HG02840 (cell line): ENCODE data around the gene FBN3.

Experiments used
- ATAC-seq: cut with Tn5 transposase; IDR thresholded peaks from one replicate; pipeline ENCODE4 v1.9.1; 2021; ENCODE audit warnings: mild to moderate bottlenecking, moderate library complexity, moderate number of reproducible peaks; ENCODE audit not compliant: unreplicated experiment, low FRiP score

FBN3 gene

GRCh38 chr19:8150178-8150865, 930 bp upstream of the FBN3 start:
- no peak for ATAC-seq

- no peak for ATAC-seq
Measured at GRCh38 chr19:8148410-8149260, 757 bp downstream of the FBN3 start.

DNA sequence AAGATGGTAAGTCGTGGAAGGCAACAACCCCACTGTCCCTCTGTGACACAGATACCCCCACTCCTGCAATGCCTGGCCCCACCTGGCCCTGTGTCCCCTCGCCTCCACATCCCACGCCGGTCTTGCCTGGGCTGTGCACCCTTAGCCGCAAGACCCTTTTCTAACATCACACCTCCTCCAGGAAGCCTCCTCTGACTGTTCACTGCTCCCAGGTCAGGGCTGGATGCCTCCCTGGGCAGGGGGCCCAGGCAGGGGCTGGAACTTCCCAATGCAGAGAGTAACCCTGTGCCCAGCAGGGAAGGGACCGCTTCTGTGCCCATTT, 1.3 kb downstream of the FBN3 start:
- ATAC-seq: no peak

DNA sequence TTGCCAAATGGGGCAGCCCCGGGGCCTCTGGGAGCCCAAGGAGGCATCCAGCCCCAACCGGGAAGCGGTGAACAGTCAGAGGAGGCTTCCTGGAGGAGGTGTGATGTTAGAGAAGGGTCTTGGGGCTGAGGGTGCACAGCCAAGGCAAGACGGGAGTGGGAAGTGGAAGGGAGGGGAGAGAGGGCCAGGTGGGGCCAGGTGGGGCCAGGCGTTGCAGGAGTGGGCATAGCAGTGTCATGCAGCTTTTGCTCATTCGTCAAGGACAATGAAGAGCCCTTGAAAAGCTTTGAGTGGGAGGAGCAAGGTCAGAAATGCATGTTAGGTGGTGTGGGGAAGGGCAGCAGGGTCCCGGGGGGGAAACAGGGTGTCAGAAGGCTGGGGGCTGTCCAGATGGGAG, 1.8 kb downstream of the FBN3 start:
- ATAC-seq: no peak

GRCh38 chr19:8146877-8147581, 2.4 kb downstream of the FBN3 start:
- no peak for ATAC-seq

- no peak for ATAC-seq
Measured at GRCh38 chr19:8144273-8144995, 5.0 kb downstream of the FBN3 start.

GRCh38 chr19:8143041-8143440, 6.4 kb downstream of the FBN3 start:
- ATAC-seq: no peak

GRCh38 chr19:8142513-8142900, 6.9 kb downstream of the FBN3 start:
- no peak for ATAC-seq

DNA sequence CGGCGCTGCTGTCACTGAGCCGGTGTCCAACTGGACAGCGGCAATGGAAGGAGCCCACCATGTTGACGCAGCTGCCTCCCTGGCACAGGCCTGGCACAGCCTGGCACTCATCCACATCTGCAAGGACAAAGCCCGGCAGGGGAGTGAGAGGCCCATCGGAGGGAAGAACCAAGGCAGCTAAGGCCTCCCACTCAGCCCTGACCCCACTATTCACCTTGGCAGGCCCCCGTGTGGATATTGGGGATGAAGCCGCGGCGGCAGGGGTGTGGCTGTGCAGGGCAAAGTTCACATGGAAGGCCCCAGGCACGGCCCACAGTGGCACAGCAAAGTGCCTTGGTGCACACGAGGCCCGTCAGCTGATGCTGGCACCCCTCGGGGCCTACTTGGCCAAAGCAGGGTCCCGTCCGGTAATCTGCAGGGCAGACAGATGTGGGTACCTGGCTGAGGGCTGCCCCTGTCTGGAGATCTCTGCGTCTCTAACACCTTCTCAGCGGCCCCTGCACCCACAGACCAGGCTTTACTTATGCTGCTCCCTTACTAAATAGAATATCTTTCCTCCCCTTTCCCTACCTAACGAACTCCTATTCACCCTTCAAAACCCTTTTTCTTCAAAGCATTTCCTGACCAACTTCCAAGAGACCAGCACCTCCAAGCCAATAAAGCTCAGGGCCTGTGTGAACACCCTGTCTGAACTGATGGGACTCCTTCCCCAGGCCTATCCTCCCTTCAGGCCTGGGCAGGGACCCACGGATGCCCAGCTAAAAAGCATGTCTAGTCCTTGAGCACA, 7.5 kb downstream of the FBN3 start:
- ATAC-seq: no peak

DNA sequence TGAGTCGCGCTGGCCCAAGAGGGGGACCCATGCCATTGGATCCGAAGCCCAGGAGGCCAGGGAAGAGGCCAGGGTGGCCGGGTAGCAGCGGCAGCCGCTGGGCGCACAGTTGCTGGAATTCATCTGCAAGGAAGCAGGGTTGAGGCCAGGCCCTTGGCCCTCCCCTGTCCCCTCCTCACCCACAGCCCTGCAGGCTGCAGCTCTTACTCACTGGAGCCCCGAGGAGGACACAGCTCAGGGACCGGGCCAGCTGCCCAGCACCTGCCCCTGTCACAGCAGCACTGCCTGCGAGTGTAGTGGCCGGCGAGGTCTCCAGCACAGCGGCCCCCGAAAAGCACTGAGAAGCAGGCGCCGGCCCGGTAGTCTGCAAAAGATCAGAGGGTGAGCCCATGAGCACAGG, 11.2 kb downstream of the FBN3 start:
- no peak for ATAC-seq

GRCh38 chr19:8137425-8137824, 12.0 kb downstream of the FBN3 start:
- no peak for ATAC-seq

GRCh38 chr19:8135946-8136618, 13.3 kb downstream of the FBN3 start:
- no peak for ATAC-seq

- ATAC-seq: no peak
Measured at GRCh38 chr19:8132858-8133458, 16.4 kb downstream of the FBN3 start.

DNA sequence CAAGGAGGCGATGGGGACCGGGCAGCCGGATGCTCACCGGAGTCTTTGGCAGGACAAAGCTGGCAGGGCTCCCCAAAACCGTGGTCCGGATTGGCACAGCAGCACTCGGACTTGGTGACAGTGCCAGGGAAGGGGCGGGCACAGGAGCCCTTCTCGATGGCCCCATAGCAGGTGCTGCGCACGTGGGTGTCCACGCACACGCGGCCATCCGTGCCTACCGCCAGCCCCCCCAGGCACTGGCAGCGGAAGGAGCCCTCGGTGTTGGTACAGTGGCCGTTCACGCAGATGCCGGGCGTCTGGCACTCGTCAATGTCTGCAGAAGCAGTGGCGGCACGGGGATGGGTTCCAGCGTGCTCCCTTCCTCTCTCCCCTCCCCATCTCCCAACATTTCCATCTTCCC, 17.9 kb downstream of the FBN3 start:
- no peak for ATAC-seq

- no peak for ATAC-seq
Measured at GRCh38 chr19:8129061-8129618, 20.3 kb downstream of the FBN3 start.

DNA sequence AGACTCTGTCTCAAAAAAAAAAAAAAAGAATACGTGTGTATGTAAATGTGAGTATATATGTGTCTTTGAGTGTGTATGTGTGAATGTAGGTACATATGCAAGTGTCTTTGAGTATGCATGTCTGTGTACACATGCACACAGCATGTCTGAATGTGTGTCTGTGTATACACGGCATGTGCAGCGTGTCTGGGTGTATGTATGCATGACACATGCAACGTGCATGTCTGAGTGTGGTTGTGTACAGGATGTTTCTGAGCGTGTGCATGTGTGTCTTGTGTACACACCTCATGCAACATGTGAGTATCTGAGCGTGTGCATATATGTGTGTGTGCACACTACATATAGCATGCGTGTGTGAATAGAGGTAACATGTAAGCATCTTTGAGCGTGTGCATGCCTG, 20.8 kb downstream of the FBN3 start:
- no peak for ATAC-seq

DNA sequence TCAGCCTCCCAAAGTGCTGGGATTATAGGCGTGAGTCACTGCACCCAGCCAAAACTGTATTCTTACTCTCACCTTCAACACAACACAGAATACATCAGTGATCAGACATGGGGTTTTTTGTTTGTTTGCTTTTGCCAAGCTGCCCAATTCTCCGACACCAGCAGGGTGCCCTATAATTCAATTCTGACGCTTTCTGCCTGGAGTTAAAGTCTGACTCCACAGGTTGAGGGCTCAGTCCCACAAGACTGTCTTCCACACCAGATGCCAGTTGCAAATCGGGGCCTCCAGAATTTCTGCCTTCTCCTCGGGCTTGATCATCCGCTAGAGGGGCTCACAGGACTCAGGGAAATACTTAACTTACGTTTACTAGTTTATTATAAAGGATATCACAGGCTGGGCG, 22.1 kb downstream of the FBN3 start:
- ATAC-seq: no peak

DNA sequence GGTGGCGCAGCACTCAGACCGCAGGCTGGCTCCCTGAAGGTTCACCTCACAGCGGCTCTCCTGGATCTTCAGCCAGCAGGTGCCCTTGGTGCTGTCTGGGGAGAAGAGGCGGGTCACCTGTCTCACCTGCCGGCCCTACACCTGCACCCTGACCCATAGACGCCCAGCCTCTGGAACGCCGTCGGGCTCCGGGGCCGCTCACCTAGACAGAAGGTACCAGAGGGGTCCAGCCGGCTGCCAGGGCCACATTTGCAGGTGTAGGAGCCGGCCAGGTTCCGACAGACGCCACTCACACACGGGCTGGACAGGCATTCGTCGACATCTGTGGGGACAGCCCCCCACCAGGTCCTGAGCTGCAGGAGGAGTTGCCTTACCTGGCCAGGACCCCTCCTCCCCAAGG, 22.9 kb downstream of the FBN3 start:
- ATAC-seq: no peak

- ATAC-seq: no peak
Measured at GRCh38 chr19:8126008-8126407, 23.4 kb downstream of the FBN3 start.
